ENCODE data around the gene MSH3.
"Not testable (repeated sequence)": the region's sequence is repeated elsewhere in the genome, so short reads cannot be mapped to it uniquely, and the experiment has no call there.

The MSH3 gene

GRCh38 chr5:80659106-80659505, 4.7 kb downstream of the MSH3 start:
- DNase-seq = no peak

GRCh38 chr5:80660661-80661060, 6.2 kb downstream of the MSH3 start:
- not testable (repeated sequence) for DNase-seq

- DNase-seq = no peak
Measured at GRCh38 chr5:80662108-80662507, 7.7 kb downstream of the MSH3 start.

- no peak for DNase-seq
Measured at GRCh38 chr5:80665057-80665456, 10.6 kb downstream of the MSH3 start.

- DNase-seq = no peak
Measured at GRCh38 chr5:80667384-80667783, 12.9 kb downstream of the MSH3 start.

GRCh38 chr5:80668016-80668969, 13.8 kb downstream of the MSH3 start:
- no peak for DNase-seq

GRCh38 chr5:80672140-80672736, 17.8 kb downstream of the MSH3 start:
- peak; percentile 1 to 4 for DNase-seq

- DNase-seq = no peak
Measured at GRCh38 chr5:80676706-80677105, 22.3 kb downstream of the MSH3 start.

GRCh38 chr5:80686757-80687156, 32.3 kb downstream of the MSH3 start:
- DNase-seq = no peak

- no peak for DNase-seq
Measured at GRCh38 chr5:80688648-80689420, 34.4 kb downstream of the MSH3 start.

GRCh38 chr5:80689627-80690026, 35.2 kb downstream of the MSH3 start:
- no peak for DNase-seq

GRCh38 chr5:80695666-80696065, 41.2 kb downstream of the MSH3 start:
- no peak for DNase-seq

- no peak for DNase-seq
Measured at GRCh38 chr5:80696450-80696849, 42.0 kb downstream of the MSH3 start.

- no peak for DNase-seq
Measured at GRCh38 chr5:80697100-80697499, 42.6 kb downstream of the MSH3 start.

- no peak for DNase-seq
Measured at GRCh38 chr5:80698369-80698768, 43.9 kb downstream of the MSH3 start.

GRCh38 chr5:80701597-80701996, 47.1 kb downstream of the MSH3 start:
- DNase-seq = no peak

- no peak for DNase-seq
Measured at GRCh38 chr5:80703291-80703690, 48.8 kb downstream of the MSH3 start.

- no peak for DNase-seq
Measured at GRCh38 chr5:80703747-80704146, 49.3 kb downstream of the MSH3 start.

GRCh38 chr5:80704221-80704620, 49.8 kb downstream of the MSH3 start:
- DNase-seq = no peak

- DNase-seq = no peak
Measured at GRCh38 chr5:80705216-80705769, 50.8 kb downstream of the MSH3 start.

GRCh38 chr5:80705801-80706200, 51.3 kb downstream of the MSH3 start:
- no peak for DNase-seq

- DNase-seq = no peak
Measured at GRCh38 chr5:80706835-80707447, 52.5 kb downstream of the MSH3 start.

- no peak for DNase-seq
Measured at GRCh38 chr5:80707645-80708044, 53.2 kb downstream of the MSH3 start.
